C4-2B (cell line): ENCODE data around the gene RGPD4.
A peak's percentile ranks its signal among the peaks of the same experiment; 100 is the strongest.
"Not testable (repeated sequence)": the region's sequence is repeated elsewhere in the genome, so short reads cannot be mapped to it uniquely, and the experiment has no call there.

Source experiments
- H3K27ac ChIP-seq: fragments of 450-650 bp; 2 replicates; pipeline ENCODE4 v1.5.1; 2017
- ZFX ChIP-seq: fragments of 450-650 bp; IDR thresholded peaks from 2 replicates; pipeline ENCODE4 v1.6.1; 2017
- TF ChIP-seq, protein P1 (sequence below): fragments of 450-650 bp; conservative IDR thresholded peaks from 2 replicates; pipeline ENCODE4 v1.5.1; 2017; ENCODE audit warnings: mild to moderate bottlenecking

Gene RGPD4

GRCh38 chr2:107825206-107825563 is 1.5 kb upstream of the RGPD4 start:
- TF ChIP-seq, protein P1, sequence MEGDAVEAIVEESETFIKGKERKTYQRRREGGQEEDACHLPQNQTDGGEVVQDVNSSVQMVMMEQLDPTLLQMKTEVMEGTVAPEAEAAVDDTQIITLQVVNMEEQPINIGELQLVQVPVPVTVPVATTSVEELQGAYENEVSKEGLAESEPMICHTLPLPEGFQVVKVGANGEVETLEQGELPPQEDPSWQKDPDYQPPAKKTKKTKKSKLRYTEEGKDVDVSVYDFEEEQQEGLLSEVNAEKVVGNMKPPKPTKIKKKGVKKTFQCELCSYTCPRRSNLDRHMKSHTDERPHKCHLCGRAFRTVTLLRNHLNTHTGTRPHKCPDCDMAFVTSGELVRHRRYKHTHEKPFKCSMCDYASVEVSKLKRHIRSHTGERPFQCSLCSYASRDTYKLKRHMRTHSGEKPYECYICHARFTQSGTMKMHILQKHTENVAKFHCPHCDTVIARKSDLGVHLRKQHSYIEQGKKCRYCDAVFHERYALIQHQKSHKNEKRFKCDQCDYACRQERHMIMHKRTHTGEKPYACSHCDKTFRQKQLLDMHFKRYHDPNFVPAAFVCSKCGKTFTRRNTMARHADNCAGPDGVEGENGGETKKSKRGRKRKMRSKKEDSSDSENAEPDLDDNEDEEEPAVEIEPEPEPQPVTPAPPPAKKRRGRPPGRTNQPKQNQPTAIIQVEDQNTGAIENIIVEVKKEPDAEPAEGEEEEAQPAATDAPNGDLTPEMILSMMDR: no peak
- no peak for TF ChIP-seq ZFX
- H3K27ac ChIP-seq: no peak overlapping the region

- not testable (repeated sequence) for H3K27ac ChIP-seq
These were observed 2.8 kb downstream of the RGPD4 start for GRCh38 chr2:107829514-107829913.

- not testable (repeated sequence) for H3K27ac ChIP-seq
These were observed 6.5 kb downstream of the RGPD4 start for GRCh38 chr2:107833152-107833551.

- not testable (repeated sequence) for H3K27ac ChIP-seq
- TF ChIP-seq, protein P1: peak; percentile 33
These were observed 6.9 kb downstream of the RGPD4 start for GRCh38 chr2:107833618-107834017.

DNA sequence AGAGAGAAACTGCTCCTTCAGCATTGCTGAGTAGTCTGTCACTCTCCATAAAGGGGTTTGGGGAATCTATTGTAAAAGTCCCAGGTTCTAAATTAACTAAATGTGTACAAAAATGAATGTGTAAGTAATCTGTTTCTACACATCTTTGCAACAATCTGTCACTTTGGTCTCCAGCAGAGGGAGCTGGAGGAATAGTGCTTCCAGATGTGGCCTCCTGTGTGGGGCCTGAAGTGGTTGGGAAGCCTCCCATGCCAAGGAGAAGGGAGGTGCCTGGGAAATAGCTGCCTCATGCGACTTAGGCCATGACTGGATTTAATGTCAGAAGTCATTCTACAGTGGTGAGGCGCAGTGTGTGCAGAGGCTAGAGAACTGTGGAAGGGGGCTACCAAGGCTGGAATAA is 89.4 kb downstream of the RGPD4 start:
- TF ChIP-seq, protein P1: peak; percentile 17

GRCh38 chr2:107916696-107917370 is 90.1 kb downstream of the RGPD4 start:
- H3K27ac ChIP-seq: not testable (repeated sequence)

More for the DNA sequence above, 89.4 kb downstream of the RGPD4 start:
- not testable (repeated sequence) for H3K27ac ChIP-seq

DNA sequence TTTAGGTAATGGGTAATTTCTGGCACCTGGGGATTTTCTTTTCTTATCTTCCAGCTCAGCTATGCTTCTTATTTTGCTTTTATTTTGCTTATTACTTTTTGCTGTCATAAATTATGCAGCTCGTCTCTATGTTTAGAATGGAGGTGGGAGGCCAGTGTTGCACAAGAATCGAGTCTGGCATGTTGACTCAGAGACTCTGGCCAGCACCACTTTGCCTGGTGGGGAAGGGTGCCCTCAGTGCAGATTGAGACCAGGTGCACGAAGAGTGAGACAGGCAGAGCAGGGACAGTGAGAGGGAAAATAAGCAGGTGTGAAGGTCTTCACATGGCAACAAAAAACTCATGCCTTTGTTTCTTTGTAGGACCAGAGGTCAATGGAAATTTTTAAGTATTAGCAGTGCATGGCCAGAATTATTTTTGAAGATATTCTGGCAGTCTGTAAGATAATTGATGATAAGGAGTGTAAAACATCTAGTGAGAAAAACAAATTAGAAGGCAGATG is 100.4 kb downstream of the RGPD4 start:
- TF ChIP-seq, protein P1: no peak
- no peak for TF ChIP-seq ZFX
- no peak overlapping the region for H3K27ac ChIP-seq

DNA sequence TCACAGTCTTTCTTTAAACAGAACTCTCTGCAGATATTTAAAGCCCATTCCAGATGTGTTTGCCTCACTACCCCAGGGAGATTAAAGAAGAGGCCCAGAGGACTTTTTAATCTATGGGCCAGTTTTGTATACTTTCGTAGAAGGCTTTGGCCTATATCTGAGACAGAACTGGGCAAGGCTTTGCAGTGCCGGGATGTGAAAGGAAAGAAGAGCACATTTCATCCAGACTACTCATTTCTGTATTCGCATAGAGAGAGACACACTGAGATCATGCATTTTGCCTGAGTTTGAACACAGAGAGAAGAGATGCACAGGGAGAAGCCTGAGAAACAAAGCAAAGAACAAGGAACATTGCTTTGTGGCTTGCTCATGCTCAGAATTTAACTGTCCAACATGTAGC is 104.7 kb downstream of the RGPD4 start:
- no peak overlapping the region for H3K27ac ChIP-seq
- TF ChIP-seq ZFX: no peak
- TF ChIP-seq, protein P1: no peak

DNA sequence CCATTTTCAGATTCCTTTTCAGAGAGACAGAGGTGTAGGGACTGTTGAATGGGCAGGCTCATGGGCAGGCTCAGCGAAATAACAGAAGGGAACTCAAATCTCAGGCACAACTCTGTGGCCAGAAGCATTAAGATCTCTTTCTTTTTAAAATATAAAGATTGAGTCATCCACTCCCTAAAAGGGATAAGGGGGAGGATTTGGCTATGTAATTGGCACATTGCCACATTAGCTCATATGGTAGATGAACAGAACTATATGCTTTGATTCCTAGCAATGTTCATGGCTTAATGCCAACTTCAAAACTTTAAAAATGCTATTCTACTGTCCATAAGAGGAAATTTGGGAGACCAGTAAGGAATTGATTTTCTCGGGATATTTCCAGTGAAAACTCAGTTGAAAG is 105.8 kb downstream of the RGPD4 start:
- no peak overlapping the region for H3K27ac ChIP-seq
- TF ChIP-seq, protein P1: no peak
- no peak for TF ChIP-seq ZFX
